Left renal pelvis (tissue), 4 donors: ENCODE measurements around the gene IFT52. TPM values are rescaled to one million over a fixed set of nuclear protein-coding genes. Genes with fewer than 3 reads are reported as not detected.
A peak's percentile ranks its signal among the peaks of the same experiment; 100 is the strongest.
"Not testable (repeated sequence)": the region's sequence is repeated elsewhere in the genome, so short reads cannot be mapped to it uniquely, and the experiment has no call there.

Experiments
- DNase-seq, 4 donors: peaks; one replicate each; pipeline ENCODE4 v3.0.0-alpha.2; 2013; ENCODE audit warnings: low read depth in 4 of 4, low spot score in 3 of 4
- polyA plus RNA-seq, 4 donors: library from polyadenylated mRNA; unstranded; fragments of 120-200 nt; gene quantifications; one replicate each; pipeline ENCODE4 v1.2.1, GENCODE V29; 2013; ENCODE audit not compliant: insufficient read length in 4 of 4

Gene IFT52
- polyA plus RNA-seq, 4 donors, result 70.4 to 86.1 (median 73.5) TPM

DNA sequence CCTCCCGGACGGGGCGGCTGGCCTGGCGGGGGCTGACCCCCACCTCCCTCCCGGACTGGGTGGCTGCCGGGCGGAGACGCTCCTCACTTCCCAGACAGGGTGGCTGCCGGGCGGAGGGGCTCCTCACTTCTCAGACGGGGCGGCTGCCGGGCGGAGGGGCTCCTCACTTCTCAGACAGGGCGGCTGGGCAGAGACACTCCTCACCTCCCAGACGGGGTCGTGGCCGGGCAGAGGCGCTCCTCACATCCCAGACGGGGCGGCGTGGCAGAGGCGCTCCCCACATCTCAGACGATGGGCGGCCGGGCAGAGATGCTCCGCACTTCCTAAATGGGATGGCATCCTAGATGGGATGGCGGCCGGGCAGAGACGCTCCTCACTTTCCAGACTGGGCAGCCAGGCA is 16.5 kb downstream of the IFT52 start:
- DNase-seq, result not testable (repeated sequence)

DNA sequence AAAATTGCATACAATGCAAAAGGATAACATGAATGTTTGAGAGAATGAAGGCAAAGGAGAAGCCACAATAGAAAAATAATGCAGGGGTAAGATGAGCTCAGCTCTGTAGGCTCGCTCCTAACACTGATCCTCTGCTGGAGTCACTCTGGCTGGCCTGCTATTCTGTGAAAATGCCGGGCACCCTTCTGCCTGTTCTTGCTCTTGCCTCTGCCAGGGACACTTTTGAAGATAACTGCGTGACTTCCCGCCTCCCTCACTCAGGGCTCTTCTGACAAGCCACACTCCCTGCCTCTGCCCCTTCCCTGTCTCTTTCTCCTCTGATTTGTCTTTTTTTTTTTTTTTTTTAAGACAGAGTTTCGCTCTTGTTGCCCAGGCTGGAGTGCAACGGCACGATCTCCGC is 40.9 kb downstream of the IFT52 start:
- DNase-seq, result no peak

GRCh38 chr20:43636429-43636828 is 45.7 kb downstream of the IFT52 start:
- DNase-seq, result no peak

GRCh38 chr20:43642548-43642947 is 51.8 kb downstream of the IFT52 start:
- no peak for DNase-seq

DNA sequence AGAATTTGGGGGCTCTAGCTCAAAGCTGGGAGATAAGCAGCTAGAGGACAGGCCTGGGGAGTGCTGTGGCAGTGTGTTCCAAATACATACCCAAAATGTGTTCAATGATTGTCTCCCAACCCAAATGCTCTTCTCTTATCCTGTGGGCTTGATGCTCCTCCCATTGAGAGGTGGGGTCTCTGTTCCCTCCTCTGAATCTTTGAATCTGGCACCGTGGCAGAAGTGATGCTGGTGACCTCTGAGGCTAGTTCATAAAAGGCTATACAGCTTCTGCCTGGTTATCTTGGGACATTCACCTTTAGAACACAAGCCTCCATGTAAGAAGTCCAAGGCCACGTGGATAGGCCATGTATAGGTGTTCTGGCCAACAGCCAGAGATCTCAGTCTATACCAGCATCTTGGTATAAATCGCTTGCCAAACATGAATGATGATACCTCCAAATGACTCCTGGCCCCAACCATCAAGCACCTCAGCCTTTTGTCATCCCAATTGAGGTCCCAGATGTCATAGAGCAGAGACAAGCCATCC is 60.3 kb downstream of the IFT52 start:
- DNase-seq, result no peak

GRCh38 chr20:43651650-43652184 is 61.0 kb downstream of the IFT52 start:
- DNase-seq, result not testable (repeated sequence)

- no peak for DNase-seq
These were observed 63.2 kb downstream of the IFT52 start for GRCh38 chr20:43653966-43654365.

GRCh38 chr20:43655176-43655575 is 64.4 kb downstream of the IFT52 start:
- DNase-seq, result not testable (repeated sequence)

GRCh38 chr20:43655937-43656336 is 65.2 kb downstream of the IFT52 start:
- DNase-seq, result no peak

GRCh38 chr20:43658069-43658722 is 67.5 kb downstream of the IFT52 start:
- no peak for DNase-seq

GRCh38 chr20:43658723-43659419 is 68.1 kb downstream of the IFT52 start:
- no peak for DNase-seq

GRCh38 chr20:43662943-43663655 is 72.4 kb downstream of the IFT52 start:
- DNase-seq, result no peak

DNA sequence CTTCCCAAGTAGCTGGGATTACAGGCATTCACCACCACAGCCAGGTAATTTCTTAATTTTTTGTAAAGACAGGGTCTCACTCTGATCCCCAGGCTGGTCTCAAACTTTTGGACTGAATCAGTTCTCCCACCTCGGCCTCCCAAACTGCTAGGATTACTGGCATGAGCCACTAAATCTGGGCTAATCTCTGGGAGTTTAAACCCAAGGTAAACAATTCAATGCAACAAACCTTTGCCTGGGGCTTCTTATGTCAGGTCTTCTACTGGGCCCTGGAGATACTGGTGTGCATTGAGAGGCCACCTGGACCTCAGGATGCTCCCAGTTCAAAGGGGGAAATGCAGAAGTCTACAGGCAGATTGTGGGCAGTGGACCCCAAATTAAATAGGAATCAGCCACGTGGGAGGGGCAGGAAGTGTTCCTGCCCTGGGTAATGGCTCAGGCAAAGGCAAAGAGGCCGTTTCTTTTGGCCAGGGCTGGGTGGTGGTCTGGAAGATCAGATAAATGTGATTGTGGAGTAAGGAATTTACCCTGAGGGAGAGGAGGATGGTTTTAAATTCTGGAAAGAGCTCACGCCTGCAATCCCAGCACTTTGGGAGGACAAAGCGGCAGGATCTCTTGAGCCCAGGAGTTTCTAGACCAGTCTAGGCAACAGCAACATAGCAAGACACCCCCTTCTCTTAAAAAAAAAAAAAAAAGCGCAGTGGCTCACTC is 74.9 kb downstream of the IFT52 start:
- DNase-seq, result no peak

GRCh38 chr20:43666376-43667328 is 75.9 kb downstream of the IFT52 start, which contains the start of gene MYBL2:
Gene MYBL2, plus strand, starts transcription at chr20:43667114. Its CDS starts 170 bp downstream, at chr20:43667284.
- DNase-seq, result peak in 2 of 4 donors; percentile 47 to 54

GRCh38 chr20:43667341-43668132 is 76.8 kb downstream of the IFT52 start:
- no peak for DNase-seq

- DNase-seq, result no peak
These were observed 78.6 kb downstream of the IFT52 start for GRCh38 chr20:43669332-43669731.

GRCh38 chr20:43670423-43670822 is 79.7 kb downstream of the IFT52 start:
- DNase-seq, result no peak

DNA sequence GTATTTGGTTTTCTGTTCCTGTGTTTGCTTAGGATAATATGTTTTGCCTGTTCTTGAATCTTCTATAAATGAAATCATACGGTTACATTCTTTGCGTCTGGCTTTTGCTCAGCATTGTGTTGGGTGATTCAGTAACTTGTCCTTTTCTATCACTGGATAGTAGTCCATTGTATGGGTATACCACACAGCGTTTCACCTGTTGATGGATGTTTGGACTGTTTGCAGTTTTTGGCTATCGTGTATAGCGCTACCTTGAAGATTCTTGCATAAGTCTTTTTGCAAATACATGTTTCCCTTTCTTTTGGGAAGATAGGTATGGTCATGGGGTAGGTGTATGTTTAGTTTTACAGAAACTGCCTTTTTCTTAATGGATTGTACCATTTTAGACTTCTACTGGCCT is 85.6 kb downstream of the IFT52 start:
- DNase-seq, result no peak
